K562 (cell line): ENCODE results near the gene FMO2.

Source experiments
- ADNP ChIP-seq: fragments of 200-800 bp; sonication (Bioruptor generic); IDR thresholded peaks from 2 replicates; pipeline ENCODE4 v1.6.1; 2016; ENCODE audit warnings: missing genetic modification characterization, missing compliant biosample characterization
- CTCF ChIP-seq, 3 experiments: IDR thresholded peaks in 2 of 3; conservative IDR thresholded peaks in 1 of 3; 2 replicates each; pipeline ENCODE4 v1.5.1; 2011 to 2012; ENCODE audit warnings: low read length in 3 of 3, mild to moderate bottlenecking in 3 of 3, control low read depth in 2 of 3, improper control_type of control experiment in 1 of 3, inconsistent platforms in 1 of 3, low read depth in 1 of 3, mixed read lengths in 1 of 3, moderate library complexity in 1 of 3; ENCODE audit not compliant: insufficient read depth in 2 of 3
- FOXA3 ChIP-seq, 2 experiments: fragments of 450-650 bp in 1 of 2; sonication (generic) in 1 of 2; formaldehyde crosslinking; IDR thresholded peaks in 1 of 2; conservative IDR thresholded peaks in 1 of 2; 2 replicates each; pipeline versions ENCODE4 v1.4.0 to v1.8.0; 2020 to 2022; ENCODE audit warnings: mild to moderate bottlenecking in 2 of 2, missing genetic modification reagents in 1 of 2
- HMG20A ChIP-seq: fragments of 450-650 bp; formaldehyde crosslinking; conservative IDR thresholded peaks from 2 replicates; pipeline ENCODE4 v1.4.0; 2020; ENCODE audit warnings: mild to moderate bottlenecking, mixed read lengths
- HMGXB4 ChIP-seq: sonication (generic); formaldehyde crosslinking; IDR thresholded peaks from 2 replicates; pipeline ENCODE4 v1.8.1; 2023; ENCODE audit warnings: mild to moderate bottlenecking, missing genetic modification reagents
- NUFIP1 ChIP-seq: fragments of 450-650 bp; IDR thresholded peaks from 2 replicates; pipeline ENCODE4 v1.6.1; 2018; ENCODE audit not compliant: partially characterized antibody
- POLR2AphosphoS5 ChIP-seq: IDR thresholded peaks from 2 replicates; pipeline ENCODE4 v1.6.1; 2011; ENCODE audit warnings: mild to moderate bottlenecking, low read depth, low read length, moderate library complexity; ENCODE audit not compliant: control insufficient read depth, insufficient read depth
- SMAD3 ChIP-seq: fragments of 450-650 bp; formaldehyde crosslinking; conservative IDR thresholded peaks from 2 replicates; pipeline ENCODE4 v1.4.0; 2020; ENCODE audit warnings: mild to moderate bottlenecking
- U2AF2 ChIP-seq: fragments of 200-400 bp; formaldehyde crosslinking; optimal IDR thresholded peaks from 2 replicates; pipeline ENCODE3; 2017; ENCODE audit warnings: low read depth, mild to moderate bottlenecking, low read length
- ZNF121 ChIP-seq: sonication (generic); formaldehyde crosslinking; conservative IDR thresholded peaks from 2 replicates; pipeline ENCODE4 v1.8.0; 2022; ENCODE audit warnings: missing genetic modification reagents

- TF ChIP-seq CTCF (IDR thresholded peaks at IDR 0.05 in 2 of 3, conservative IDR thresholded peaks at IDR 0.05 in 1 of 3; ENCODE audit: insufficient read depth in 2 of 3, low read depth in 1 of 3, low read length in 3 of 3), result peak; percentile 57 to 71 (median 61)
- no peak for TF ChIP-seq SMAD3 (CRISPR knock-in tag)
- no peak for TF ChIP-seq HMG20A
- no peak for TF ChIP-seq POLR2AphosphoS5
- no peak for TF ChIP-seq ZNF121 (CRISPR knock-in tag)
- no peak for TF ChIP-seq U2AF2
- TF ChIP-seq FOXA3 (CRISPR knock-in tag; conservative IDR thresholded peaks at IDR 0.05 in 1 of 2, IDR thresholded peaks at IDR 0.05 in 1 of 2), result no peak
- no peak for TF ChIP-seq ADNP (tag)
- no peak for TF ChIP-seq NUFIP1
- TF ChIP-seq HMGXB4 (CRISPR knock-in tag), result no peak
Observed at GRCh38 chr1:171245458-171246064, 60.5 kb downstream of the FMO2 start.
